ENCODE data around the gene CCDC88C.

CCDC88C gene

DNA sequence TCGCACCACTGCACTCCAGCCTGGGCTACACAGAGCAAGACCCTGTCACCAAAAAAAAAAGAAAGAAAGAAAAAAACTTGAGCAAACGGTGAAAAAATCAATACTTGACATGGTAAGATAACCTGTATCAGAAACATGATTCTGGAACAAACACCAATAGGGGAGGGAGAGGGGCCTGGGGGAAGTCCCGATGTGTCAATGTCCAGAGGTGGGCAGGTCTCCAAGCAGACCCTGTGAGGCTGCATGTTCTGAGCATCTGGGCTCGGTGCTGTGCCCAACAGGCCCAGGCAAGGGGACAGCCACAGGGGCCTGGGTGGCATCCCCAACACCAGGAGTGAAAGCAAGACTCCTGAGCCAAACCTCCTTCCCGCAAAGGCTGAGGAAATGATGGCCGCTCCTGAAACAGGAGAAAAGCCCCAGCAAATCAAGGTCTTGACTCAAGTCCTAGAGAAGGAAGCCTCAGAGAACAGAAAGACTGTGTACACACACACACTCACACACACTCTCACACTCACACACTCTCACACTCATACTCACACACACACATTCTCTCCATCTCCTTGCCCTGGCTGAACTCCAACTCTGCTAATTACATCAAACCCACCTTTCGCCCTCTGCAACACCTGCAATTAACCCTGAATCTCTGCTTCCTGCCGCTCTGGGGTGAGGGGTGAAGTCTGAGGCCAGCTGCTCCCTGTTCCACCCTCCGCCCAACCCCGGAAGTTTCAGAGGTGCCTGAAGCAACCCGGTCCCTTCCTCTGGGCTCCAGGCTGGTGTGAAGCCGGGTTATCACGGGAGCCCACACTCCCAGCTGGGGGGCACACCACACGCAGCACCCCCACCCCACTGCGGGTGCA lies 20.4 kb downstream of the CCDC88C start:
- peak; percentile 76 for DNase-seq

DNA sequence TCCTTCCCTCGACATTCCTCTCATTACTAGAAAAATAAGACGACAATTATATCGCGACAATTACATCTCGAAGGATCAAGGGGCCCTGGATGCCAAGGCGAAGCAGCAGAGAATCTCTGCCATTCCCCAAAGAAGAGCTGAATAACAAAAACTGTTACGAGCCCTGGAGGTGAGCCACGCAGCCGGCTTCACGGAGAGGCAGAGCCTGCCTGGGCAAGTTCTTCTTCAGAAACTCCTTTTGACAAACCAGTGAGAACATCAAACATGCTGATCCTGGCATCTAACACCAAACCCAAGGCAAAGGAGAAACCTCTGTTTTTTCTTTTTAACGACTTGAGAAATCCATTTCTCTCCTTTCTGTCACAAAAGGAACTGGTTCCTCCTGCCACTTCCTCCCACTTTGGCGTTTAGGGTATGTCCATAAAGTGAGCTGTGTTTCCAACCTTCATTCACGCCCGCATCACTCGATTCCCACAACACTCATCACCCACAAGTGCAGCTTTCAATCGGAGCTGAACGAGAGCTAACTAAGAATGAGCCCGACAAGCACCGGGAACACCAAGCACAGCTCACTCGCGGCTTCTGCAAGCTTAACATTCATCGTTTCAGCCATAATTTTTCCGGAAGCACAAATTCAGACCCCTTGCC lies 21.5 kb downstream of the CCDC88C start:
- no peak for DNase-seq

DNA sequence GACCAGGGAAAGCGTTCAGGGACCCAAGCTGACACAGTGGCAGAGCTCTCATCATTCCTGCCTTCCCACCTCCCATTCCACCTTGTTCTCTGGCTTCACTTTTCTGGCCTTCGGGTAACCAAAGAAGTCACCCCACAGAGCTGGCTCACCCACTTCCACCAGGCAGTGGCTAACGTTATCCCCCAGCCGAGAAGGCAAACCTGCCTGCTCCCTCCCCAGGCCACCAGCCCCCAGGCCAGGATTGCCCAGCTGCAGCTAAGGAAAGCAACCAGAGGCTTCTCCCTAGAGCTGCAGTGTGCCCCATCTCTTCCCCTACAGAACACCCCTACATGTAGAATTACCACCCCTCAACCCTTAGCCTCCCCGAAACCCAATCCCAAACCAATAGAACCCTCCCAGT lies 22.2 kb downstream of the CCDC88C start:
- DNase-seq: no peak

DNA sequence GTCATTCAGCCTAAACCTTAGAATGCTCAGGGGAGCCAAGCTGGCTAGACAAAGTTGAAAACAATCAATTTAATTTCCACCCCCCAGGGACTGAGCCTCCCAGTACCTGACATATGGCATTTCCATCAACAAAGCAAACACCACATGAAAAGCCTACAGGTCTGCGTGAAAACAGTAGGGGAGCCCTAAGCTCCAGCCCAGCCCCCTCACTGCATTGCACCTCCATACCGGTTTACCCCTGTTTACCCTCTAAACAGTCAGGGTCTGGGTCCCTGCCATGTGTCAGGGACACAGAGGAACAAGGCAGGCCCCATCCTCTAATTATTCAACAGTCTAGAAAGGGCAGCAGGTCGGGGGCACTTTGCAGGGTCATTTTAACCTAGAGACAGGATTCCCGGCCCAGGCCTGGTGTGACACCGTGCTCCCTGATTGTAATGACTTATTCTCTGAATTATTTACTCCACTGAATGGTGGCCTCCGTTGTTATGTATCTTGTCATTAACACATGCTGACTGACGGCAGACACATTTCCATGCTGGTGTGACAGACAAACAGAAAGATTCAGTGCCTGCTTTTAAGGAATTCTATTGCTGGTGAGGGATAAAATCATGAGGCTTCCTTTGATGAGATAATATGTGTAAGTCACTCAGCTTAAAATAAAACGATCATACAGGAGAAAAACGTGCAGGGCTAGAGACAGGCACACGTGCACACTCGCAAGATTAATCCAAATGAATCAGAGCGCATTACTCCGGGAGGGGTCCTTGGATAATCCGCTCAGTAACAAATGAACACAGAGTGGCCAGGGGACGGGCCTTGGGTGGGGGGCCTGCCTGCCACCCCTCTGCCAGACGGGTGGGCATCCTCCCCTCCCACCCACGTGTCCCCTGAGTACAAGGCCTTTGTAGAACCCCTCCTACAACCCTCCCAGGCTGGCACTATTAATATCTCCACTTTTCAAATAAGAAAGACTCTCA lies 23.2 kb downstream of the CCDC88C start:
- peak; percentile 38 for DNase-seq

DNA sequence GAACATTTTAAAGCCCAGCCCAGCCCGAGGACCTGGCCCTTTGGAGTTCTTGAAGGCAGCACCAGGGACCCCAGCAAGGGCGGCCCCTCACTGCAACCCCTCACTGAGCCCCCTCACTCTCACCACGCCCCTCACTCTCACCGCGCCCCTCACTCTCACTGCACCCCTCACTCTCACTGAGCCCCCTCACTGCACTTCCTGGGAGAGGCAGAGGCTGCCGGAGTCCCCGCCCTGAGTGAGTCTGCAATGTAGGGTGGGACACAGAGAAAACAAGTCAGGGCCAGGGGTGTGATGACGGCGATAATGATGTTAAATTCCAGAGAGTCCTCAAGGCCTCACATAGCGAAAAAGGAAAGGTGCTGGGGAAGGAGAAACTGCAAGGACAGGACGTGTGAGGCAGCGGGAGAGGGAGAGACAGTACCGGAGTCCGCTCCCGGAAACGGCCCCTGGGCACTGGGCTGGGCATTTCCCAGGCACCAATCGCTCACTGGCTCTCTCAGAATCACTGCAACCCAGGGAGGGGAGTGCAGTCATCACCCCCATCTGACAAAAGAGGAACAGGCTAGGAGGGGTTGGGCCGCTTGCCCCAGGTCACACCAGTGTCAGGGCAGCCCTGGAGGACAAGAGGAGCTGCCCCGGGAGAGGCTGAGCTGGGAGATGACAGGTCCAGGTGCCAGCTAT lies 24.9 kb downstream of the CCDC88C start:
- DNase-seq: no peak

DNA sequence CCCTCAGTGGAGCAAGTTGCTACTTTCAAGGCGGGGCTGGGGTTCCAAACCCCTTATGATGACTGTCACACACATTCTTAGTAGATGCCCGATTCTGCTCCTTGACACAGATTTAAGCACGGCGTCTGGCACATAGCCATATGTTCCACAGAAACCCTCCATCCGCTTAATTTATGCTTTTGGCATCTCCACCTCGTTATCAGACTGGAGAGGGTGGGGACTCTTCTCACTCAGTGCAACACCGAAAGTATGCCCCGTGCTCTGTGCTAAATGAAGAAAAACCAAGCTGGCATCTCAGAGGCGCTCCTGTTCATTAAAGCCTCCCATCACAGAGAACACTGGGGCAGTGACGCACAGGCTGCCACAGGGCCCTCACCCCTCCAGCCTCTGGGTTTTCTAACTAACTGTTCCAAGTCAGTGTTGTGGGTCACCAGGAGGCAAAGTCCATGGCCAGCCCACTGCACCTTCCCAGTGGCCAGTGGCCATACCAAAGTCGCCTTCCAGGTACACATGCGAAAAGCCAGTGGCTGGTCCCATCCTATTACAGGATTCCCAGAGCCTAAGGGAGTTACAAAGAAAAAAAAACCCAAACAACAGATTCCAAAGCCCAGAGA lies 27.3 kb downstream of the CCDC88C start:
- DNase-seq: no peak

DNA sequence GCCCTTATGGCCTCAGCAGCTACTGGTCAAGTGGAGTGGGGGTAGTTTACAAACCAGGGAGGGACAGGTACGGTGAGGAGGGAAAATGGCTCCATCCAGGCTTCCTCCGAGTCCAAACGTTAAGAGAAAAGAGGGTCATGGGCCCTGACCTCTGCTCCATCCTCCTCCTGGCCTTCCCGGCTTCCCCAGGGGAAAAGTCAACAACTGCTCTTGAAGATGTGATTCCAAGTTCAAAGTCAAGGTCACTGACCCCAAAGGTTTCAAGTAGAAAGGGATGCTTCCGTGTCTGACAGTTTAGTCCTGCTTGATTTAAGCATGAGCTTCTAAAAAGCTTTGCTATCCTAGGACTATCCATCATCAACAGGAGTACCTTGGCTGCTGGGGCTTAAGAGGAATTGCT lies 28.5 kb downstream of the CCDC88C start:
- no peak for DNase-seq

DNA sequence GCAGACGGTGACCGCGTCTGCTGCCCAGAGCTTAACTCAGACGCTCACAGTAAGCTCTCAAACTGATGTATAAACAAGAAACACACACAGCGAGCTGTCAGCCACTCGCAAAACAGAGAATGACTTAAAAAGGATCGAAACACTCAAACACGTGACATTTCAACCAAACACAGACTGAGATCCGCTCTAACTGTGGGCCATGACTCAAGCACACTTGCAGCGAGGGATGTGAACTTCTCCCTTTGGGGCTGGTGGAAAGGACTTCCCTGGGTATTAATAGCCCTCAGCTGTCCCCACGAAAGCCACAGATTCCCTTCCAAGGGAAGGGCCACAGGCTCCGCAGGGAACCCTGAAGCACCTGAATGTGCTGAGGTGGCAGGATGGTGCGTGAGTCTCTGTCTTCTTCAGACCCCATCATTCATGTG lies 29.1 kb downstream of the CCDC88C start:
- no peak for DNase-seq

DNA sequence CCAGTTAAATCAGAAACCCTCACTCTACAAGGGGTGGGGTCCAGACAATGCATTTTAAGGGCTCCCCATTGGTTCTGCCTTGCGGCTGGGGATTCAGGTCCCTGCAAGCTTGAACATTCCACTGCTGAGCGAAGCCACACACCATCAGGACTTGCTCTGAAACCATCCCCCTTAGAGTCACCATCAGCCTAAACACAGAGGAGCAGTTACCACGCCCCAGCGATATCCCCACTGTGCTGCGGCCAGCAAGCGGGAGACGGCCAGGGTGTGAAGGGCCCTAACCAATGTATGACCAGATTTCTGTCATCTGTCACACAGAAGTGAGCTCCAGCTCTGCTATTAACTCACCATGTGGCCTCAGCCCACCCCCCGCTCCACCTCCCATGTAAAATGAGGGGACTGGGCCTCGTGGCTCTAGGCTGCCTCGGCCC lies 29.7 kb downstream of the CCDC88C start:
- no peak for DNase-seq

DNA sequence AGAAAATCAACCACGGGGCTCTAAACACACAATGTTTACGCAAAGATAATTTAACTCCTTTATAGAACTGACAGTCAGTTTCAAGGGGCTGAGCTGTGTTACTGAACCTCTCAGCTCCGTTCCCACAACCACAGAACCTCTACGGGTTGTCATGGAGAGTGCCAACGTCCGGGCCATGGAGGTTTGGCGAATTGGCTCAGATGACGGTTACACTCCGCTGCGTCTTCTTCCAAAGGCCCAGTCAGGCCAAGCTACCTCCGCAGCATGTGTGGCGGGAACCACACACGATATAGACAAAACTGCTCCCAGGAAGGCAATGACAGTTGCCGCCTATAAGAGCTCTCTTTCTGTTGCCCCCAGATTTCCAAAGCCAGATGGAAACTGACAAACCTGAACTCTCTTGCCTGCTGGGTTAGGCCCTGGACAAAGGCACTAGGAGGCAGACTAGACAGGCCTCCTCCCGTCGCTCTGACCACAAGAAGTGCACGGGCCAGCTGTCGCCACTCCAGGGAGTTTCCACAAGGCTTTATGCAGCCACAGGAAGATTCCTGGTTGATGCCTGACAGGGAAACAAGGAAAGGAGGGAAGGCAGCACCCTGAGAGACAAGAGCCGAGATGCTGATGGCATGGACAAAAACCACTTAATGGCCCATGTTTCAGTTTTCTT lies 30.3 kb downstream of the CCDC88C start:
- no peak for DNase-seq

DNA sequence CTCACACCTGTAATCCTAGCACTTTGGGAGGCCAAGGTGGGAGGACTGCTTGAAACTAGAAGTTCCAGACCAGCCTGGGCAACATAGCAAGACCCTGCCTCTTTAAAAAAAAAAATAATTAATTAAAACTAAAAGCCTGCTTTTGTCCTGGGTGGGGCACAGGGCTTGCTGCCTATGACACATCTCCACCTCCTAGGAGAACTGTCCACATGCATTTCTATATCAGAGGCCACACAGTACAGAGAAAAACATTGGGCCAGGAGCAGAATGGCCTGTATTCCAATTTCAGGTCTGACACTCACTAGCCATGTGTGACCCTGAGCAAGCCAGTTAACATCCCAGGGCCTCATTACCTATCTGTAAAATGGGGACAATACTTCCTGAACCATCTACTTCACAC lies 31.9 kb downstream of the CCDC88C start:
- DNase-seq: no peak

DNA sequence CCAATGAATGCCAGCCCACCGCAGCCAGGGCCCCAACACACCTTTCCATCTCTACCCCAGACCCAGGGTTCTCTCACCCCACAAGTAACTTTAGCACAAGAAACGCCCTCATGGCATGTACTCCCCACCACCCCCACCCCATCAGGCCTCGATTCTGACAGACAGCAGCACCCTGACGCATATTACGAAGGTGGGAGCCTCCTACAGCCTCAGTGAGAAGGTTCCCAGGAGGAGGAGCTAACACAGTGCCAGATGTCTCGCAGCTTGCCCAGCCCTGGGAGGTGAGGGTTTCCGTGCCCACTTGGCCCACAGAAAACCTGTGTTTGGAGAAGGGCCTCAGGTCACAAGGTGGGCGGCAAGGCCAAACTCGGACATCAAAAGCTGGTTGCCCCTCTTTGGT lies 32.4 kb downstream of the CCDC88C start:
- no peak for DNase-seq

DNA sequence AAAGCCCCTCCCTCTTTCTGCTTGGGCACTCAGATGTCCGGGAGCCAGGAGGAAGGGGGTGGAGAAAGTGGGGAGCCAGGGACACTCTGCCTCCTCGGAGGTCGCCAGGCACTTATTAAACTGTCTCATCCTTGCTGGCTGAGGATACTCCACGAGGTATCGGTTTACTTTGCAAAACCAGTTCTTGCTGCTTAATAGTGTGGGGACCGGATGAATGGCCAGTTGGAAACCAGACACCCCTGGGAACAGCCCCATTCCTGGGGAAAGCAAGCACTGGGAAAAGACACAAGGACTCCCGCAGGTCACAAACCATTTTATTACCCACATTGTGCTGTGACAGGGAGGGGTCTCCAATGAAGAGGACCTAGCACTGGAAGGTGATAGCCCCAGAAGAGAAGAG lies 34.2 kb downstream of the CCDC88C start:
- DNase-seq: peak; percentile 33

DNA sequence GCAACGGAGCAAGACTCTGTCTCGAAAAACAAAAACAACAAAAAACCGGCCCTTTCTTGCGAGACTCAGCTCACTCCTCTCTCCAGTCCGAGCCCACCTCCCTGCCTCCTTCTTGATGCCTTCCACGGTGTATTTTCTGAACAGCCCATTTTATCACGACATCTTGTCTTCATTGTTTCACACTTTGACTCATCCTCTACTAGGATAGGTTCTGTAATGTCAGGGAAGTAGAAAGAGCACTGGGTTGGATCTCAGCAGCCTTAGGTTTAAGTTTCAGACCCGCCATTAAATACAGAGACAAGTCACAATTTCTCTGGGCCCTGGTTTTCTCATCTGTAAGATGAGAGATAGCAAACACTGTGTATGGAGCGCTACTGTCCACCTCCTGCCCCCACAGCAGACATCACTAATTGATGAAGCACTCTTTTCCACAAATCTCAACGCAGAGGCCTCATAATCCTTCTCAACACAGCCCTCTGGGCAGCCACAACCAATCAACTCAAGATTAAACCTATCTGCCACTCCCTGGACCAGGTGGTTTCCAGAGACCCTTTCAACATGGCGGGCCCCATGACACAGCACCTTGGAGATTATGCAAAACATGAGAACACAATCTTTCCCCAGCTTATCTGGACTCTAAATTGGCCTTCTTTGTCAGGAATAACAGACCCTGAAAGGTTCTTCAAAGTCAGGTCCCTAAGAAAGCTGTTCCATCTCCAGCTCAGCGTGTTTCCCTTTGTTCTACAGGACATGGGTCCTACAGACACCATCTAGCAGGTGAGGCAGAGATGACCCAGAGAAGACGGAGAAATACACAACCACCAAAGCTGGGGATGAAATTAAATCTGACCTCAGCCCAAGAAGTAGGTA lies 35.6 kb downstream of the CCDC88C start:
- no peak for DNase-seq

DNA sequence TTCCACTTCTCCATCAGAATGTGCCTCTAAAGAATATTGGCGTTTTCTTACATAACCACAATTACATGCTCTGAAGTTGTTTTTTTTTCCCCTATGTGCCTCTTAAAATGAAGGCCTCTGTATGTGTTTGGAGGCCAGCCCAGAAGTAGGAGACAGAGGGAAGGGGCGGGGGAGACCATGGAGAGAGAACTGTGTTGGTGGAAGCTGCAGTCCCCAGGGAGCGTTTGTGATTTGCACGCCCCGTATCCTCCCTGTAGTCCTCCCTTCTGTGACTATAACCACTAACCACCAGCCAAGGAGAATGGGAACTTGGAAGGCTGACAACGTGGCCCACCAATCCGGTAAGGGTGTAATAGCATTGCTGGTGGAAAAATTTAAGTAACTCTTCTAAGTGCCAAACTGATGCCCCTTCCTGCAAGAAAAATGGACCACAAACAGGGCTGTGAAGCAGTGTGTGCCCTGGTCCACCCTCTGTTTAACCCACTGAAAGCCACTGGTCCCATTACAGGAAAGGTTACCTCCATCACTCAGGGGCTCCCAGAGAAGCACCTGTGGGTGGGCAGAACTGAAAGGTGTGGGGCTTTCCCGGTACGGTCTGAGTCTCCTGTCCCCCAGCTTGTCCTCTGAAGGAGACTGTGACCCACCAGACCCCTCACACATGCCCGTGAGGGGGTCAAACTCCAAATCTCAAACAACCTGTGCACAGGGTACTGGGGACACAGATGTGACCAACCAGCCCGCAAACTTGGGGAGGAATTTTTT lies 36.8 kb downstream of the CCDC88C start:
- DNase-seq: no peak

DNA sequence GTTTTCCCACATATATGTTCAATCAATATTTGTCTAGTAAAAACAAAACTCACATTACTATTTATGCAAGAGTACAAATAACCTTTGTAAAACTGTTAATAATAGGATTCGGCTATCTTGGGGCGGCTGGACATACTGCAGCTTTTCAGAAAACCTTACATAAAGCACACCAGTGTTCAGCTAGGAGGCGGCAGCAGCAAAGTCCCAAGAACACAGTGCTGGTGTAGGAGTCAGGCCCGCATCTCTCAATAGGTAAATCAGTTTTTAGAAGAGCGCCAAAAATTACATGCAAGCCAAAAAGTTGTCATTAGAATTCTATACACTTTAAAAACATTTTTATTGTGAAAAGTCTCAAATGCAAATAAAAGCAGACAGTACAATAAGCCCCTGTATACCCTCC lies 37.5 kb downstream of the CCDC88C start:
- DNase-seq: no peak

DNA sequence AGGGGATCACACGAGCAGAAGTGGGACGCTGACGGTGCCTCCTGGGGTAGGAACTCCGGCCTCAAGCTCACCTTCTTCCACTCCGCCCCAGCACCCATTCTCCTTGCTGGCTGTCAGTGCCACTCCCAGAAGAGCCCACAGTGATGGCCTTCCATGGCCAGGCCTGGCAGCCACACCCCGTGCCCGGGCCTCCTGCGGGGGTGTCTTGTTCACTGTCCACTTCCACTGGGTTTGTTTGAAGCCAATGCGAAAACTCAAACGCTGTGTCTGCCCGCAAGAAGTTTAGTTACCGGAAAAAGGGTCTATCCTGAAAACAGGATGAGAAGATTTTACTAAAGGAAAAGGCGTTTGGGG lies 38.1 kb downstream of the CCDC88C start:
- DNase-seq: no peak

DNA sequence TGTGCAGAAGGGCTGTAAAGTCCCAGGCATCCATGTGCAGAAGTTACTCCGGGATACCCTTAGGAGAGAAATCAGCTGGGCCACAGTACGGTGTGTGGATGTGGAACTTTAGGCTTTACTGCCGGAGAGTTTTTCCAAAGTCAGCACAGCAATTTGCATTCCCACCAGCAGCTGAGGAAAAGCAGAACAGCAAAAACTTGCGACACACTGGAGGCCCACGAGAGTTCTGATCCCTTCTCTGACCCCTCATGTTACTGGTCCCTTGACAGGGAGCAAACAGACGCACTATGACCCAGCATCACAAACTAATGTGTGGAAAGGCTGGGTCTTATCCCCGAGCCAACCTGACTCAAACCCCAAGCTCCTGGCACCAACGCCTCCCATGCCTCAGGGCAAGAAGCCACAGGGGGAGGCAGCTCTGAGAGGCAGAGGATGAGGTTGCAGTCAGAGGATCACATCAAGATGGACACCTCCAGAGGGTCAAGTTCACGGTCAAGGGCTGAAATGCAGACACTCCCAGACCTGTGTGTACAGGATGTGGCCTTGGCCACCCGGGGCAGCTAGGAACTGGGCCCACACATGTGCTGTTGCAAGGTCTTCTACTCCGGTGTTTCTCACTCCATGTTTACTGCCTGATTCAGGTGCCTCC lies 38.6 kb downstream of the CCDC88C start:
- no peak for DNase-seq
